ENCODE results near the gene UGT2A1.

GRCh38 chr4:69639542-69639941 is 13.5 kb downstream of the UGT2A1 start, which contains the start of gene UGT2A2:
- TF ChIP-seq CTCF (IDR thresholded peaks at IDR 0.05) = no peak
- TF ChIP-seq EZH2 (IDR thresholded peaks at IDR 0.05; ENCODE audit: borderline replicate concordance, insufficient read depth, low read depth, low read length, poor library complexity, severe bottlenecking) = no peak

Measured in B cell (primary cell).